Spinal cord (tissue), 10 donors: ENCODE measurements around the gene TUBGCP4. TPM values are rescaled to one million over a fixed set of nuclear protein-coding genes. Genes with fewer than 3 reads are reported as not detected.
"Not testable (repeated sequence)": the region's sequence is repeated elsewhere in the genome, so short reads cannot be mapped to it uniquely, and the experiment has no call there.

Source experiments
- DNase-seq, 6 donors: peaks; one replicate each; pipeline versions ENCODE4 v3.0.0 to v3.0.0-alpha.2; 2013 to 2015; ENCODE audit warnings: low spot score in 6 of 6, low read depth in 4 of 6
- H3K27ac ChIP-seq: one replicate; pipeline ENCODE4 v1.5.1; 2013; ENCODE audit warnings: low read depth, low read length, control low read depth
- H3K27me3 ChIP-seq: one replicate; pipeline ENCODE4 v1.6.1; 2013; ENCODE audit warnings: low read length; ENCODE audit not compliant: control insufficient read depth, insufficient read depth
- H3K36me3 ChIP-seq: one replicate; pipeline ENCODE4 v1.6.1; 2013; ENCODE audit warnings: low read length; ENCODE audit not compliant: control insufficient read depth, insufficient read depth
- H3K4me1 ChIP-seq: one replicate; pipeline ENCODE4 v1.6.1; 2013; ENCODE audit warnings: low read length; ENCODE audit not compliant: control insufficient read depth, insufficient read depth
- H3K4me3 ChIP-seq: one replicate; pipeline ENCODE4 v1.5.1; 2013; ENCODE audit warnings: low read depth, low read length, control low read depth
- H3K9me3 ChIP-seq: one replicate; pipeline ENCODE4 v1.6.1; 2013; ENCODE audit warnings: low read length; ENCODE audit not compliant: control insufficient read depth, insufficient read depth
- WGBS: methylation state at CpG from one replicate; pipeline ENCODE4 v1.1.5; 2013; ENCODE audit warnings: missing lambda C conversion rate; ENCODE audit not compliant: insufficient coverage; 5-methylcytosine and 5-hydroxymethylcytosine counted together
- polyA plus RNA-seq, 2 donors: library from polyadenylated mRNA; unstranded; fragments of 120-200 nt; gene quantifications; one replicate each; pipeline ENCODE4 v1.2.1, GENCODE V29; 2013; ENCODE audit not compliant: insufficient read length in 2 of 2
- total RNA-seq, 2 donors: library from RNA; depleted of rRNA in 1 of 2; stranded (reverse); fragments of 120-200 nt in 1 of 2; fragments of >200 nt in 1 of 2; gene quantifications; one replicate each; pipeline versions ENCODE4 v1.2.3 to v1.2.4, GENCODE V29; 2013 to 2014
- donor health status: healthy.

Gene TUBGCP4
- total and polyA plus RNA-seq, 4 donors: 12.6 to 28.9 (median 22.7) TPM

GRCh38 chr15:43393592-43393991, 22.7 kb downstream of the TUBGCP4 start:
- peaks cover 18% of the 10 kb centered on the region for H3K36me3 ChIP-seq
- not testable (repeated sequence) for DNase-seq, H3K9me3 ChIP-seq, H3K4me1 ChIP-seq, H3K27ac ChIP-seq, H3K27me3 ChIP-seq, H3K4me3 ChIP-seq
- 100% methylated on average over 2 of the region's 6 CpGs for WGBS

- DNase-seq: no peak
- H3K4me1 ChIP-seq: no peaks in the 10 kb centered on the region
- WGBS: 100% methylated on average over 1 of the region's 3 CpGs
- H3K36me3 ChIP-seq: peaks cover 58% of the 10 kb centered on the region
- H3K9me3 ChIP-seq: no peaks in the 10 kb centered on the region
- no peak overlapping the region for H3K4me3 ChIP-seq
- H3K27me3 ChIP-seq: no peaks in the 10 kb centered on the region
- H3K27ac ChIP-seq: no peak overlapping the region
Observed at GRCh38 chr15:43402255-43402654, 31.4 kb downstream of the TUBGCP4 start.

GRCh38 chr15:43403616-43404015, 32.7 kb downstream of the TUBGCP4 start:
- WGBS: 93% methylated on average over 7 of the region's 8 CpGs
- DNase-seq: no peak
- Histone ChIP-seq H3K9me3 (no peaks in the 10 kb centered on the region), H3K27me3 (no peaks in the 10 kb centered on the region), H3K36me3 (peaks cover 63% of the 10 kb centered on the region), H3K4me1 (no peaks in the 10 kb centered on the region), H3K4me3 (no peak overlapping the region), H3K27ac (no peak overlapping the region)

- H3K4me3 ChIP-seq: no peak overlapping the region
- no peaks in the 10 kb centered on the region for H3K4me1 ChIP-seq
- DNase-seq: peak in 1 of 6 donors; percentile 5
- H3K36me3 ChIP-seq: peaks cover 67% of the 10 kb centered on the region
- no peak overlapping the region for H3K27ac ChIP-seq
- WGBS: no CpG with 5 or more reads among the region's 5 CpGs
- H3K9me3 ChIP-seq: no peaks in the 10 kb centered on the region
- H3K27me3 ChIP-seq: no peaks in the 10 kb centered on the region
Observed at GRCh38 chr15:43404130-43404529, 33.2 kb downstream of the TUBGCP4 start.

- no peak for DNase-seq
- H3K27ac ChIP-seq: no peak overlapping the region
- H3K36me3 ChIP-seq: peaks cover 62% of the 10 kb centered on the region
- H3K4me1 ChIP-seq: no peaks in the 10 kb centered on the region
- no CpG with 5 or more reads among the region's 2 CpGs for WGBS
- H3K27me3 ChIP-seq: no peaks in the 10 kb centered on the region
- no peak overlapping the region for H3K4me3 ChIP-seq
- no peaks in the 10 kb centered on the region for H3K9me3 ChIP-seq
Observed at GRCh38 chr15:43406189-43406588, 35.3 kb downstream of the TUBGCP4 start.

- no peaks in the 10 kb centered on the region for H3K9me3 ChIP-seq
- H3K4me3 ChIP-seq: no peak overlapping the region
- peaks cover 61% of the 10 kb centered on the region for H3K36me3 ChIP-seq
- no peaks in the 10 kb centered on the region for H3K27me3 ChIP-seq
- no peak for DNase-seq
- H3K27ac ChIP-seq: no peak overlapping the region
- 100% methylated on average over 1 of the region's 2 CpGs for WGBS
- no peaks in the 10 kb centered on the region for H3K4me1 ChIP-seq
Observed at GRCh38 chr15:43406808-43407207, 35.9 kb downstream of the TUBGCP4 start.

GRCh38 chr15:43408789-43409188, 37.9 kb downstream of the TUBGCP4 start:
- Histone ChIP-seq H3K4me1 (no peaks in the 10 kb centered on the region), H3K9me3 (no peaks in the 10 kb centered on the region), H3K36me3 (peaks cover 65% of the 10 kb centered on the region), H3K27ac (no peak overlapping the region), H3K4me3 (no peak overlapping the region), H3K27me3 (no peaks in the 10 kb centered on the region)
- WGBS: 79% methylated on average over 4 of the region's 4 CpGs
- peak in 2 of 6 donors; percentile 4 to 7 for DNase-seq

GRCh38 chr15:43410572-43411214, 39.8 kb downstream of the TUBGCP4 start:
- H3K27me3 ChIP-seq: no peaks in the 10 kb centered on the region
- no peak overlapping the region for H3K27ac ChIP-seq
- peaks cover 69% of the 10 kb centered on the region for H3K36me3 ChIP-seq
- no peaks in the 10 kb centered on the region for H3K4me1 ChIP-seq
- 63% methylated on average over 5 of the region's 5 CpGs for WGBS
- DNase-seq: no peak
- no peak overlapping the region for H3K4me3 ChIP-seq
- H3K9me3 ChIP-seq: no peaks in the 10 kb centered on the region

- no peak for DNase-seq
- H3K4me3 ChIP-seq: no peak overlapping the region
- H3K27me3 ChIP-seq: no peaks in the 10 kb centered on the region
- no peak overlapping the region for H3K27ac ChIP-seq
- H3K4me1 ChIP-seq: no peaks in the 10 kb centered on the region
- H3K36me3 ChIP-seq: peaks cover 72% of the 10 kb centered on the region
- no CpG with 5 or more reads among the region's 1 CpG for WGBS
- no peaks in the 10 kb centered on the region for H3K9me3 ChIP-seq
Observed at GRCh38 chr15:43412096-43412495, 41.2 kb downstream of the TUBGCP4 start.

- peaks cover 69% of the 10 kb centered on the region for H3K36me3 ChIP-seq
- DNase-seq: no peak
- no peaks in the 10 kb centered on the region for H3K27me3 ChIP-seq
- no peak overlapping the region for H3K27ac ChIP-seq
- H3K9me3 ChIP-seq: no peaks in the 10 kb centered on the region
- no peaks in the 10 kb centered on the region for H3K4me1 ChIP-seq
- no peak overlapping the region for H3K4me3 ChIP-seq
Observed at GRCh38 chr15:43414196-43414595, 43.3 kb downstream of the TUBGCP4 start.
